HT-29 (cell line): ENCODE data around the gene GSK3B. TPM values are rescaled to one million over a fixed set of nuclear protein-coding genes. Genes with fewer than 3 reads are reported as not detected.
"Not testable (repeated sequence)": the region's sequence is repeated elsewhere in the genome, so short reads cannot be mapped to it uniquely, and the experiment has no call there.

Experiments used
- DNase-seq: peaks from one replicate; pipeline ENCODE4 v3.0.0-alpha.2; 2015; ENCODE audit warnings: low spot score
- total RNA-seq: library from RNA; depleted of rRNA; stranded (reverse); fragments of >200 nt; shearing (Covaris generic); gene quantifications from 2 replicates; pipeline ENCODE4 v1.2.3, GENCODE V29; 2014

The GSK3B gene
- total RNA-seq, 1 experiment from 2014 or later = 25.2 TPM

GRCh38 chr3:120053647-120054046 lies 40.6 kb downstream of the GSK3B start:
- DNase-seq = not testable (repeated sequence)

GRCh38 chr3:120052677-120053076 lies 41.6 kb downstream of the GSK3B start:
- DNase-seq = no peak

- DNase-seq = no peak
Measured at GRCh38 chr3:120052225-120052624, 42.0 kb downstream of the GSK3B start.

- not testable (repeated sequence) for DNase-seq
Measured at GRCh38 chr3:120051570-120051969, 42.7 kb downstream of the GSK3B start.

GRCh38 chr3:120049881-120050539 lies 44.2 kb downstream of the GSK3B start:
- no peak for DNase-seq

- DNase-seq = no peak
Measured at GRCh38 chr3:120049072-120049471, 45.2 kb downstream of the GSK3B start.

GRCh38 chr3:120048355-120049041 lies 45.7 kb downstream of the GSK3B start:
- no peak for DNase-seq

- no peak for DNase-seq
Measured at GRCh38 chr3:120047686-120048085, 46.6 kb downstream of the GSK3B start.

- DNase-seq = no peak
Measured at GRCh38 chr3:120040813-120041377, 53.4 kb downstream of the GSK3B start.

- DNase-seq = peak; percentile 13
Measured at GRCh38 chr3:120039642-120040610, 54.3 kb downstream of the GSK3B start.

GRCh38 chr3:120033596-120033995 lies 60.7 kb downstream of the GSK3B start:
- no peak for DNase-seq

- no peak for DNase-seq
Measured at GRCh38 chr3:120031561-120031960, 62.7 kb downstream of the GSK3B start.

- no peak for DNase-seq
Measured at GRCh38 chr3:120029749-120030148, 64.5 kb downstream of the GSK3B start.

- no peak for DNase-seq
Measured at GRCh38 chr3:120028271-120029047, 65.8 kb downstream of the GSK3B start.

GRCh38 chr3:120027226-120027625 lies 67.0 kb downstream of the GSK3B start:
- DNase-seq = no peak

- no peak for DNase-seq
Measured at GRCh38 chr3:120025520-120025919, 68.7 kb downstream of the GSK3B start.

- no peak for DNase-seq
Measured at GRCh38 chr3:120024103-120024502, 70.1 kb downstream of the GSK3B start.

GRCh38 chr3:120022729-120023128 lies 71.5 kb downstream of the GSK3B start:
- DNase-seq = no peak

GRCh38 chr3:120021523-120021922 lies 72.7 kb downstream of the GSK3B start:
- DNase-seq = no peak

GRCh38 chr3:120018299-120018698 lies 75.9 kb downstream of the GSK3B start:
- no peak for DNase-seq

- DNase-seq = no peak
Measured at GRCh38 chr3:120017692-120018091, 76.6 kb downstream of the GSK3B start.
